HepG2 (cell line): ENCODE data around the gene IQCN. TPM values are rescaled to one million over a fixed set of nuclear protein-coding genes. Genes with fewer than 3 reads are reported as not detected.

Experiments
- ATF7 ChIP-seq, 2 experiments: fragments of 450-650 bp in 1 of 2; sonication (generic) in 1 of 2; formaldehyde crosslinking in 1 of 2; IDR thresholded peaks; 2 replicates each; pipeline versions ENCODE4 v1.4.0 to v1.6.1; 2016 to 2020; ENCODE audit warnings: antibody characterized with exemption in 1 of 2, mild to moderate bottlenecking in 1 of 2, missing genetic modification reagents in 1 of 2
- BRCA1 ChIP-seq: sonication (generic); formaldehyde crosslinking; IDR thresholded peaks from 2 replicates; pipeline ENCODE4 v1.4.0; 2020; ENCODE audit warnings: missing genetic modification reagents
- FOXA3 ChIP-seq: IDR thresholded peaks from 2 replicates; pipeline ENCODE4 v1.6.1; 2016; ENCODE audit warnings: missing genetic modification reagents, missing compliant biosample characterization
- HNRNPUL1 ChIP-seq: fragments of 200-400 bp; formaldehyde crosslinking; IDR thresholded peaks from 2 replicates; pipeline ENCODE4 v1.6.1; 2017; ENCODE audit warnings: low read depth, mild to moderate bottlenecking, low read length, moderate library complexity
- MIER2 ChIP-seq: IDR thresholded peaks from 2 replicates; pipeline ENCODE4 v1.6.1; 2016; ENCODE audit warnings: missing biosample characterization, missing genetic modification reagents
- NFE2L1 ChIP-seq: sonication (generic); formaldehyde crosslinking; IDR thresholded peaks from 2 replicates; pipeline ENCODE4 v1.4.0; 2020; ENCODE audit warnings: missing genetic modification reagents, mild to moderate bottlenecking, borderline replicate concordance
- NFE2L2 ChIP-seq: fragments of 150-350 bp; IDR thresholded peaks from 2 replicates; pipeline ENCODE4 v1.6.1; 2014; ENCODE audit warnings: low read length
- NR2F6 ChIP-seq, 2 experiments: IDR thresholded peaks; 2 replicates each; pipeline ENCODE4 v1.6.1; 2016; ENCODE audit warnings: antibody characterized with exemption in 1 of 2, mild to moderate bottlenecking in 1 of 2
- SRSF1 ChIP-seq: fragments of 200-400 bp; formaldehyde crosslinking; optimal IDR thresholded peaks from 2 replicates; pipeline ENCODE3; 2017; ENCODE audit warnings: mild to moderate bottlenecking, low read depth, low read length, moderate library complexity
- YEATS2 ChIP-seq: sonication (generic); formaldehyde crosslinking; IDR thresholded peaks from 2 replicates; pipeline ENCODE4 v1.4.0; 2020; ENCODE audit warnings: missing genetic modification reagents, borderline replicate concordance
- ZFP41 ChIP-seq: sonication (generic); formaldehyde crosslinking; IDR thresholded peaks from 2 replicates; pipeline ENCODE4 v1.4.0; 2020; ENCODE audit warnings: mild to moderate bottlenecking, missing genetic modification reagents, borderline replicate concordance
- ZFP82 ChIP-seq: sonication (generic); formaldehyde crosslinking; IDR thresholded peaks from 2 replicates; pipeline ENCODE4 v1.5.1; 2020; ENCODE audit warnings: mild to moderate bottlenecking, missing genetic modification reagents, borderline replicate concordance
- ZNF121 ChIP-seq: sonication (generic); formaldehyde crosslinking; IDR thresholded peaks from 2 replicates; pipeline ENCODE4 v1.5.0; 2020; ENCODE audit warnings: mild to moderate bottlenecking, missing genetic modification reagents
- ZNF350 ChIP-seq: sonication (generic); formaldehyde crosslinking; IDR thresholded peaks from 2 replicates; pipeline ENCODE4 v1.4.0; 2020; ENCODE audit warnings: mild to moderate bottlenecking, low read depth, missing genetic modification reagents, borderline replicate concordance
- ZNF678 ChIP-seq: sonication (generic); formaldehyde crosslinking; IDR thresholded peaks from 2 replicates; pipeline ENCODE4 v1.4.0; 2020; ENCODE audit warnings: mild to moderate bottlenecking, missing genetic modification reagents
- polyA plus RNA-seq, 8 experiments: library from polyadenylated mRNA; depleted of rRNA in 3 of 8; stranded (reverse) in 7 of 8; unstranded in 1 of 8; fragments of >200 nt; fragmentation: Illumina TruSeq in 4 of 8; extraction: Trizol in 4 of 8; gene quantifications; 2 replicates each; pipeline versions ENCODE4 v1.2.1 to v1.2.3, GENCODE V29; 2011 to 2016; ENCODE audit warnings: low read depth in 4 of 8, missing spikeins in 1 of 8, mixed read lengths in 1 of 8; ENCODE audit not compliant: insufficient read depth in 1 of 8
- total RNA-seq, 5 experiments: library from RNA; depleted of rRNA; stranded (reverse); fragments of >200 nt; fragmentation: Illumina TruSeq; extraction: Trizol; gene quantifications; 2 replicates each; pipeline ENCODE4 v1.2.3, GENCODE V29; 2016; ENCODE audit warnings: low read depth in 1 of 5
- TF ChIP-seq, protein P1 (sequence below): sonication (generic); formaldehyde crosslinking; IDR thresholded peaks from 2 replicates; pipeline ENCODE4 v1.4.0; 2020; ENCODE audit warnings: mild to moderate bottlenecking, missing genetic modification reagents, borderline replicate concordance
- TF ChIP-seq, protein P2 (sequence below): sonication (generic); formaldehyde crosslinking; conservative IDR thresholded peaks from 2 replicates; pipeline ENCODE4 v1.4.0; 2020; ENCODE audit warnings: missing genetic modification reagents
- TF ChIP-seq, protein P3 (sequence below): sonication (generic); formaldehyde crosslinking; conservative IDR thresholded peaks from 2 replicates; pipeline ENCODE4 v1.4.0; 2020; ENCODE audit warnings: missing genetic modification reagents
- TF ChIP-seq, protein P4 (sequence below): sonication (generic); formaldehyde crosslinking; IDR thresholded peaks from 2 replicates; pipeline ENCODE4 v1.5.0; 2020; ENCODE audit warnings: missing genetic modification reagents
- TF ChIP-seq, protein P5 (sequence below): sonication (generic); formaldehyde crosslinking; IDR thresholded peaks from 2 replicates; pipeline ENCODE4 v1.5.0; 2020; ENCODE audit warnings: mild to moderate bottlenecking, missing genetic modification reagents
- TF ChIP-seq, protein P6 (sequence below): IDR thresholded peaks from 2 replicates; pipeline ENCODE4 v1.6.1; 2016; ENCODE audit warnings: missing genetic modification reagents, missing compliant biosample characterization

IQCN gene
- total and polyA plus RNA-seq, 2 of the 13 experiments (the other 11 are each of a cell fraction or from before 2014, with no cell fraction given): 0.04 to 0.18 TPM

DNA sequence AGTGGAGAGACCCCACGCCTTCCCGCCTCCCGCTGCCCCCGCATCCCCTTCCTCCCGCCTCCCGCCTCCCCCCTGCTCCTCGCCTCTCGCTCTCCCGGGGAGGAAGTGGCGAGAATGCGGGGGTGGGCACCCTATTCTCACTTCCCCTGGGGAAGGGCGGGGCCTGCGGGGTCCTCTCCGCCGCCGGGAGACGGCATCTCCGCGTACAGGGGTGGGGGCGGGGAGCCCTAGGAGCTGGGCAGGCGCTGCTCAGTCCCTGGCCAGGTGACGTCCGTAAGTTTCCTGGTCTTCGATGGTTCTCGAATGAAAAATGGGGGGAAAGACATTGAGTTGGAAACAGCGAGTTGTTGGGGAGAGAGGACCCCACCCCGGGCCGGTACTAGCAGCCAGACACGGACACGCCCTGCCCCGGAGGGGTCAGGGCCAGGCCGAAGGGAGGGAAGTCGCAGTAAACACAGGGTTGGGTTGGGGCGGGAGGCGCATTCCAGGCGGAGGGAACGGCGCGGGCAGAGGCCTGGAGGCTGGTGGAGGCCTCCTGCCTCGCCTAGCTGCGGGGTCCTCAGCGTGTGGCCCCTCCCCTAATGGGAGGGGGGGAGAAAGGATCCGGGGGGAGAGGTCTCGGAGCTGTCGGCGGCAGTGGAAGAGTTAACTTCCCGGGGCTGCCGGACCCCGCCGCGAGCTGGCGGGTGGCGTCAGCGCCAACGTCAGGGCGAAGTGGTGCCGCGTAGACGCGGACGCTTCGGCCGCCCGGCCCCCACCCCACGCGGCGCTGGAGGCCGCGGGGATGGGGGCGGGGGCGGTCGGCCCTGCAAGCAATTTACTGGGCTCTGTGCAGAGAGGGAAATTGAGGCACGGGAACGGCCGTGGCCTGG, 17.6 kb upstream of the IQCN start (continued):
- TF ChIP-seq, protein P1, sequence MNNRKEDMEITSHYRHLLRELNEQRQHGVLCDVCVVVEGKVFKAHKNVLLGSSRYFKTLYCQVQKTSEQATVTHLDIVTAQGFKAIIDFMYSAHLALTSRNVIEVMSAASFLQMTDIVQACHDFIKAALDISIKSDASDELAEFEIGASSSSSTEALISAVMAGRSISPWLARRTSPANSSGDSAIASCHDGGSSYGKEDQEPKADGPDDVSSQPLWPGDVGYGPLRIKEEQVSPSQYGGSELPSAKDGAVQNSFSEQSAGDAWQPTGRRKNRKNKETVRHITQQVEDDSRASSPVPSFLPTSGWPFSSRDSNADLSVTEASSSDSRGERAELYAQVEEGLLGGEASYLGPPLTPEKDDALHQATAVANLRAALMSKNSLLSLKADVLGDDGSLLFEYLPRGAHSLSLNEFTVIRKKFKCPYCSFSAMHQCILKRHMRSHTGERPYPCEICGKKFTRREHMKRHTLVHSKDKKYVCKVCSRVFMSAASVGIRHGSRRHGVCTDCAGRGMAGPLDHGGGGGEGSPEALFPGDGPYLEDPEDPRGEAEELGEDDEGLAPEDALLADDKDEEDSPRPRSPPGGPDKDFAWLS: no peak
- TF ChIP-seq MIER2 (CRISPR knock-in tag): no peak
- TF ChIP-seq, protein P2, sequence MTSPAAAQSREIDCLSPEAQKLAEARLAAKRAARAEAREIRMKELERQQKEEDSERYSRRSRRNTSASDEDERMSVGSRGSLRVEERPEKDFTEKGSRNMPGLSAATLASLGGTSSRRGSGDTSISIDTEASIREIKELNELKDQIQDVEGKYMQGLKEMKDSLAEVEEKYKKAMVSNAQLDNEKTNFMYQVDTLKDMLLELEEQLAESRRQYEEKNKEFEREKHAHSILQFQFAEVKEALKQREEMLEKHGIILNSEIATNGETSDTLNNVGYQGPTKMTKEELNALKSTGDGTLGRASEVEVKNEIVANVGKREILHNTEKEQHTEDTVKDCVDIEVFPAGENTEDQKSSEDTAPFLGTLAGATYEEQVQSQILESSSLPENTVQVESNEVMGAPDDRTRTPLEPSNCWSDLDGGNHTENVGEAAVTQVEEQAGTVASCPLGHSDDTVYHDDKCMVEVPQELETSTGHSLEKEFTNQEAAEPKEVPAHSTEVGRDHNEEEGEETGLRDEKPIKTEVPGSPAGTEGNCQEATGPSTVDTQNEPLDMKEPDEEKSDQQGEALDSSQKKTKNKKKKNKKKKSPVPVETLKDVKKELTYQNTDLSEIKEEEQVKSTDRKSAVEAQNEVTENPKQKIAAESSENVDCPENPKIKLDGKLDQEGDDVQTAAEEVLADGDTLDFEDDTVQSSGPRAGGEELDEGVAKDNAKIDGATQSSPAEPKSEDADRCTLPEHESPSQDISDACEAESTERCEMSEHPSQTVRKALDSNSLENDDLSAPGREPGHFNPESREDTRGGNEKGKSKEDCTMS (CRISPR knock-in tag): no peak
- no peak for TF ChIP-seq BRCA1 (CRISPR knock-in tag)
- peak; percentile 45; the same call in 1 of the 2 replicates for TF ChIP-seq FOXA3 (CRISPR knock-in tag)
- TF ChIP-seq ZFP82 (CRISPR knock-in tag): 0 out of 2 replicates have a peak, but pooled peaks have one; percentile 59
- no peak for TF ChIP-seq SRSF1
- peak; percentile 76; the same call in 1 of the 2 replicates for TF ChIP-seq NR2F6 (IDR thresholded peaks at IDR 0.05)
- peak; percentile 78 for TF ChIP-seq NR2F6 (CRISPR knock-in tag; IDR thresholded peaks at IDR 0.05)
- TF ChIP-seq ZNF121 (CRISPR knock-in tag): no peak; the same call in 1 of the 2 replicates
- TF ChIP-seq, protein P3, sequence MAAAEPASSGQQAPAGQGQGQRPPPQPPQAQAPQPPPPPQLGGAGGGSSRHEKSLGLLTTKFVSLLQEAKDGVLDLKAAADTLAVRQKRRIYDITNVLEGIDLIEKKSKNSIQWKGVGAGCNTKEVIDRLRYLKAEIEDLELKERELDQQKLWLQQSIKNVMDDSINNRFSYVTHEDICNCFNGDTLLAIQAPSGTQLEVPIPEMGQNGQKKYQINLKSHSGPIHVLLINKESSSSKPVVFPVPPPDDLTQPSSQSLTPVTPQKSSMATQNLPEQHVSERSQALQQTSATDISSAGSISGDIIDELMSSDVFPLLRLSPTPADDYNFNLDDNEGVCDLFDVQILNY (CRISPR knock-in tag): no peak
- no peak for TF ChIP-seq ZFP41 (CRISPR knock-in tag)
- TF ChIP-seq NFE2L2: no peak
- TF ChIP-seq, protein P4, sequence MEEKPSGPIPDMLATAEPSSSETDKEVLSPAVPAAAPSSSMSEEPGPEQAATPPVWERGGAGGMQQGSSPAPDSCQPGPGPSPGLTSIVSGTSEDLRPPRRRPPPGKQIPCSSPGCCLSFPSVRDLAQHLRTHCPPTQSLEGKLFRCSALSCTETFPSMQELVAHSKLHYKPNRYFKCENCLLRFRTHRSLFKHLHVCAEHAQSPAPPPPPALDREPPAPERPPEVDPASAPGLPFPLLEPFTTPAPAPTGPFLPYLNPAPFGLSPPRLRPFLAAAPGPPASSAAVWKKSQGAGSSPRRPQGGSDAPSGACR: no peak
- no peak for TF ChIP-seq NFE2L1
- no peak for TF ChIP-seq ZNF350 (CRISPR knock-in tag)
- TF ChIP-seq HNRNPUL1: no peak
- TF ChIP-seq ATF7 (IDR thresholded peaks at IDR 0.05): no peak
- TF ChIP-seq ATF7 (CRISPR knock-in tag; IDR thresholded peaks at IDR 0.05): no peak
- TF ChIP-seq, protein P5, sequence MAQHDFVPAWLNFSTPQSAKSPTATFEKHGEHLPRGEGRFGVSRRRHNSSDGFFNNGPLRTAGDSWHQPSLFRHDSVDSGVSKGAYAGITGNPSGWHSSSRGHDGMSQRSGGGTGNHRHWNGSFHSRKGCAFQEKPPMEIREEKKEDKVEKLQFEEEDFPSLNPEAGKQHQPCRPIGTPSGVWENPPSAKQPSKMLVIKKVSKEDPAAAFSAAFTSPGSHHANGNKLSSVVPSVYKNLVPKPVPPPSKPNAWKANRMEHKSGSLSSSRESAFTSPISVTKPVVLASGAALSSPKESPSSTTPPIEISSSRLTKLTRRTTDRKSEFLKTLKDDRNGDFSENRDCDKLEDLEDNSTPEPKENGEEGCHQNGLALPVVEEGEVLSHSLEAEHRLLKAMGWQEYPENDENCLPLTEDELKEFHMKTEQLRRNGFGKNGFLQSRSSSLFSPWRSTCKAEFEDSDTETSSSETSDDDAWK (CRISPR knock-in tag): no peak
- TF ChIP-seq, protein P6, sequence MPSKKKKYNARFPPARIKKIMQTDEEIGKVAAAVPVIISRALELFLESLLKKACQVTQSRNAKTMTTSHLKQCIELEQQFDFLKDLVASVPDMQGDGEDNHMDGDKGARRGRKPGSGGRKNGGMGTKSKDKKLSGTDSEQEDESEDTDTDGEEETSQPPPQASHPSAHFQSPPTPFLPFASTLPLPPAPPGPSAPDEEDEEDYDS (CRISPR knock-in tag): peak; percentile 27; the same call in 1 of the 2 replicates
- TF ChIP-seq ZNF678 (CRISPR knock-in tag): peak; percentile 77; the same call in 1 of the 2 replicates
- no peak for TF ChIP-seq YEATS2 (CRISPR knock-in tag)
